ENCODE results near the gene LRMDA.

LRMDA gene

GRCh38 chr10:75431180-75432111 lies at the start of gene LRMDA:
Gene LRMDA, plus strand, starts transcription at chr10:75431624.
- no peak for DNase-seq

GRCh38 chr10:75386128-75386527 lies 45.3 kb upstream of the LRMDA start:
- no peak for DNase-seq

- DNase-seq, result no peak
These were observed 43.3 kb upstream of the LRMDA start for GRCh38 chr10:75388082-75388481.

- no peak for DNase-seq
These were observed 41.2 kb upstream of the LRMDA start for GRCh38 chr10:75390178-75390577.

- no peak for DNase-seq
These were observed 39.2 kb upstream of the LRMDA start for GRCh38 chr10:75392271-75392670.

- no peak for DNase-seq
These were observed 38.7 kb upstream of the LRMDA start for GRCh38 chr10:75392744-75393143.

- no peak for DNase-seq
These were observed 37.2 kb upstream of the LRMDA start for GRCh38 chr10:75394221-75394620.

GRCh38 chr10:75395066-75395931 lies 36.1 kb upstream of the LRMDA start:
- no peak for DNase-seq

- no peak for DNase-seq
These were observed 35.3 kb upstream of the LRMDA start for GRCh38 chr10:75395932-75396630.

GRCh38 chr10:75396631-75397495 lies 34.6 kb upstream of the LRMDA start:
- no peak for DNase-seq

- no peak for DNase-seq
These were observed 33.8 kb upstream of the LRMDA start for GRCh38 chr10:75397496-75398199.

- DNase-seq, result no peak
These were observed 33.2 kb upstream of the LRMDA start for GRCh38 chr10:75398200-75398691.

- DNase-seq, result no peak
These were observed 32.5 kb upstream of the LRMDA start for GRCh38 chr10:75398692-75399460.

GRCh38 chr10:75399461-75400162 lies 31.8 kb upstream of the LRMDA start:
- no peak for DNase-seq

GRCh38 chr10:75400163-75400770 lies 31.2 kb upstream of the LRMDA start:
- no peak for DNase-seq

GRCh38 chr10:75400771-75401568 lies 30.5 kb upstream of the LRMDA start:
- no peak for DNase-seq

- DNase-seq, result no peak
These were observed 29.6 kb upstream of the LRMDA start, which contains the start of gene ZNF503 for GRCh38 chr10:75401569-75402485. Gene ZNF503, minus strand, starts transcription at chr10:75401764. Its CDS starts 345 bp downstream, at chr10:75401419.
